Epithelial cell of prostate (primary cell): ENCODE data around the gene IL33.

Experiments
- DNase-seq: peaks from one replicate; pipeline ENCODE4 v3.0.0-alpha.2; 2011; ENCODE audit warnings: low read depth, low spot score
- H3K27ac ChIP-seq: fragments of 450-650 bp; 2 replicates; pipeline ENCODE4 v1.5.1; 2017; ENCODE audit warnings: mild to moderate bottlenecking

Gene IL33

DNA sequence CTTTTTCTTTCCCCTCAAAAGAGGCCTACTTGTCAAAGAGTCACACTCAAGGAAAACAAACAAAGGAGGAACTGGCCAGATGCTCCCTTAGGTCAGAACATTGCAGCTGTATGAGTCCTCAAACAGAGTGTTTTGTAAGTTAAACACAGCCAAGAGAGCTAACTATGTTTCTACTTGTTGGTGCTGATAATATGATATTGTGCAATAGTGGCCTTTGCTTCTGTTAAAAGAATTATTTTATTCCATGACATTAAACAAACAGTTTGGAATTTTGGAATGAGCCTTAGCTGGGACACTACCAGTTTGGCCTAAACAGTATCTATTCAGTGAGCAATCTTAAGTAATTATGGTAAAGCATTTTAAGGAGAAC lies 56.6 kb downstream of the IL33 start:
- H3K27ac ChIP-seq = peak overlapping the region; percentile 44

DNA sequence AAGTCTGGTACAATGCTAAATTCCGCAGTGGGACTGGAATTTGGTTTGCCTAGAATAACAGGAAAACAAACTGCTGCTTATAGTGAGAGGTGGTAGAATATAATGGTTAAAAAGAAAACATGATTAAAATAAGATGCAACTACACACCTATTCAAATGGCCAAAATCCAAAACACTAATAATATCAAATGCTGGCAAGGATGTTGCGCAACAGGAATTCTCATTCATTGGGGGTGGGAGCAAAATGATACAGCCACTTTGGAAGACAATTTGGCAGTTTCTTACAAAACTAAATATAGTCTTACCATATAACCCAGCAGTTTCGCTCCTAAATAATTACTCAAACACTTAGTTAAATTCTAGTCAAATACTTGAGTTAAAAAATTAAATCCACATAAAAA lies 61.8 kb downstream of the IL33 start:
- DNase-seq = no peak
- no peak overlapping the region for H3K27ac ChIP-seq

More for the DNA sequence above, 56.6 kb downstream of the IL33 start:
- DNase-seq = peak; percentile 88

DNA sequence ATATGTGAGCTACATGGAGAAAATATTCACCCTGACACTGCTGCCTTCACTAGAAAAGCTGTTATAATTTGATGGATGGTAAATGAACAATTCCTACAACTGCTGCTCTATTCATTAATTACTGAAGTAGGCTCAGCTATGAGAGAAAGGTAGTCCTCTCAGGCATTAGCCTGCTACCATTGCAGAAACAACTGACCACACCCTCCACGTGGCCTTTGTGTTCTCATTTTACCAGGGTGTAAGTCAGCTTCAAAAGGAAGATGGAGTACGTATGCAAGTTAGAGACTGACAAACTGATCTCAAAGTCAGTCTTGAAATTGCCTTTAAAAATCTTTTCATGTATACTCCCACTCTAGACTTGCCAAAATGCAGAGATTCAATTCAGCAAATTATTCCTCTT lies 86.3 kb downstream of the IL33 start:
- peak overlapping the region; percentile 60 for H3K27ac ChIP-seq
- DNase-seq = no peak

DNA sequence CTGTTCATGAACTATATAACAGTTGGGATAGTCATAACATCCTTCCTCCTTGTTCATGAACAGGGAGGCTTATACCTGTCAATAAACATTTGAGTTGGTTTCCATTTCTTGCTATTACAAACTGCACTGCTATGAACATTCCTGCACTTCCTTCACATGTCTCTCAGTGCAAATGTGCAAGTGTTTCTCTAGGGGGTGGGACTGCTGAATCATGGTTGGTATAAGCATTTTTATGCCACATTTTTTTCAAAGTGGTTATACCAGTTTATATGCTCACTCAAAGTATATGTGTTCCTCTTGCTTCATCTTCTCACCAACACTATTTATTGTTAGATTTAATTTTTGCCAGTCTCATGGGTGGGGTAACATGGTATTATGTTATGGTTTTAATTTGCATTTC lies 86.8 kb downstream of the IL33 start:
- peak; percentile 90 for DNase-seq
- H3K27ac ChIP-seq = peak overlapping the region; percentile 60

DNA sequence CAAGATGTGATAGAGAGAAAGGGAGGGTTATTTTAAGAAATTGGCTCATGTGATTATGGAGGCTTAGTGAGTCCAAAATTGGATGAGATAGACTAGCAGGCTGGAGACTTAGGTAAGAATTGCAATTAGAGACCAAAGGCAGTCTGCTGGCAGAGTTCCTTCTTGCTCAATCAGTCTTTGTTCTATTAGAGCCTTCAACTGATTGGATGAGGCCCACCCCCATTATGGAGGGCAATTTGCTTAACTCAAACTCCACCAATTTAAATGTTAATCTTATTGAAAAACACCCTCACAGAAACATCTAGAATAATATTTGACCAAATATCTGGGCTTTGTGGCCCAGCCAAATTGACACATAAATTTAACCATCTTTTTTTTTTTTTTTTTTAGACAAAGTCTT lies 88.6 kb downstream of the IL33 start:
- DNase-seq = no peak
- H3K27ac ChIP-seq = no peak overlapping the region

DNA sequence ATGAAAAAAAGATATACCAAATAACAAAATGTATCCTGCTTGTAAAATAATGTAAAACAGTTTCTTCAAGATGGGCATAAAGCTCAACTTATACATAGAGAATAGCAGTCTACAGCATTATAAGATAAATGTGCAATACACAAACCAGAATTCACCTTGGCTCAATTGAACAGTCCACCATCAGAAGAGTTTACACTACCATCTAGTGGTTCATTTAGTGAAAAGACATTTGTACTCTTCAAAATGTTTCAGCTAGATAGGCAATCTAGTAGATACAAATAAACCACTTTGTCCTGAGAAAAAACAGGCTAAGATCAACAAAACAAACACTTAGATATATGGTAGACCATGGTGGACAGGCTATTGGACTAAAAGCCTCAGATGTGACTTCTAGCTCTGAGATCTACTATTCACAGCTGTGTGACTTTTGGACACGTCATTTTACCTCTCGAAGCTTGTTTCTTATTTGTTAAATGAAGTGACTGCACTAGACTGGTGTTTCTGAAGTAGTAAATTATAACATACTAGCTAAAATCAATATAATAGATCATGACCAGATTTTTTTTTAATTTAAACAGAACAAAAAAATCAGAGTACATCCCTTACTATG lies 90.5 kb downstream of the IL33 start:
- no peak for DNase-seq

More for the DNA sequence above, 90.5 kb downstream of the IL33 start:
- no peak overlapping the region for H3K27ac ChIP-seq
